NCI-H128 (cell line): ENCODE results near the gene REXO5.
"Not testable (repeated sequence)": the region's sequence is repeated elsewhere in the genome, so short reads cannot be mapped to it uniquely, and the experiment has no call there.

Experiments
- DNase-seq: peaks from one replicate; lab custom pipeline; 2025; ENCODE audit not compliant: unreplicated experiment; lab: John Stamatoyannopoulos, UW

Gene REXO5

DNA sequence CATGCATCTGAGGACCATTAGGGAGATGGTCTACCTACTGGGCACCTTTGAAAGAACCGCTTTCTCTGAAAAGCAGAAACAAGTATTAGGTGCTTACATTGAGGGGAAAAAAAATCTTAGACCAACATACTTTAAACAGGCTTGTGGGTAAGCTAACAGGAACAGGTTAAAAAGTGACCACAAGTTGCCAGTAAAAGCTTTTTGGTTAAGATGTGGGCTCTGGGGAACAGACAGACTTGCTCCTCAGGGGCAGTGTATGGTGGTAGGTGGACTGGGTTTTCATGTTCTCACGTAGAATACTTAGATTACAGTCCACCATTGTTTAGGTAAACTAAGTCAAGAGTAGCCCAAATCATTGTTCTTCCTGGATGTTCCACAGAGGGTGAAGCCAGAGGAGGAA lies 41.2 kb downstream of the REXO5 start:
- no peak for DNase-seq

GRCh38 chr16:20849589-20850390 lies 43.5 kb downstream of the REXO5 start:
- no peak for DNase-seq

DNA sequence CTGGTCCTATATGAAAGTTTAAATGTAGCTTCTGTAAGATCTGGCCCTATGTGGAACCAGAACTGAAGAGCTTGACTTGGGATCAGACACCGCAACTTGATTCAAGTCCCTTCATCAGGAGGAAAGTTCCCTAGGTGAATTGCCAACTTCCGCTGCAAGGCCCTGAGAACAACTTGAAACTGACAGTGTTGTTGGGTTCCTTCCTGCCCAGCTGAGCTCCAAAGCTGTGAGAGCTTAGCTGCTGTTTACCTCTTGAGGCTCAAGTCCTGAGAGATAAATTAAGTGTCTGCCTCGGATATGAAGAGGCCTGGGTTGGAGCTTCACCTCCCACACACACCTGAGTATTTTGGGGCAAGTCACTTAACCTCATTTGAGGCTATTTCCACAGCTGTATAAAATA lies 44.7 kb downstream of the REXO5 start:
- no peak for DNase-seq

DNA sequence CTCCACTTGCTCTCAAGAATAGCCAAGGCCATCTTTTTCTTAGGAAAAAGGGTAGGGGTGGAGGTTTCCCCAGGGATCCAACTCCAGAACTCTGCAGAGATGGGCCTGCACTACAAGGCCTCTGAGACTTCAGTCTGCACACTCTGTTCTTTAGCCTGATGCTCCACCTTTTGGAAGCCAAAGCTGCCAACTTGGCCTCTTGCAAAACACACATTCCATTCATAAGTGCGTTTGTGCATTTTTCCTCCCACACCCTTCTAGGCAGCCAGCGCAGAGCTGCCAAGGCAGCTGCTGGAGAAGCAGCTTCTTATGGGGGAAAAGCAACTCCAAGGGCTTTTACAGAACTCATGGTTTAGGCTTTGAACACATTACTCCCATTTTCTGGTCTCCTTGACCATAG lies 45.3 kb downstream of the REXO5 start:
- no peak for DNase-seq

DNA sequence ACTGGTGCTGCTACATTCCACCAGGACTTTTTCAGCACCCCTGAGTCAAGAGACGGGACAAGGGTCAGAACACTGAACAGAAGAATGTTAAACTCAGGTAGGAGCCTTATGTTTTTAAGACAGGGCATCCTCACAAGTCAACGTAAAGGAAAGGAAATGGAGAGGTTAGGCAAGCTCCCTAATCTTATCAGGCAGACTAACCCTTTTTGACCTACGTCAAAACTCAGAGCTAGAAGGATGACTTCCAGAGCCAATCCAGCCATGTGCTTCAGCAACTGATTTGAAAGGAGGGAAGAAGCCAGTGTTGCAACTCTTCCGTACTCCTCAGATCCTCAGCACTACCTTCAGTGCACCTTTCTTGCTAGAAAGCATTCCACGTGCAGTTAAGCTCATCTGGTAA lies 46.8 kb downstream of the REXO5 start:
- no peak for DNase-seq

- DNase-seq, result no peak
These were observed 47.8 kb downstream of the REXO5 start for GRCh38 chr16:20853981-20854620.

GRCh38 chr16:20854963-20855362 lies 48.6 kb downstream of the REXO5 start:
- DNase-seq, result no peak

DNA sequence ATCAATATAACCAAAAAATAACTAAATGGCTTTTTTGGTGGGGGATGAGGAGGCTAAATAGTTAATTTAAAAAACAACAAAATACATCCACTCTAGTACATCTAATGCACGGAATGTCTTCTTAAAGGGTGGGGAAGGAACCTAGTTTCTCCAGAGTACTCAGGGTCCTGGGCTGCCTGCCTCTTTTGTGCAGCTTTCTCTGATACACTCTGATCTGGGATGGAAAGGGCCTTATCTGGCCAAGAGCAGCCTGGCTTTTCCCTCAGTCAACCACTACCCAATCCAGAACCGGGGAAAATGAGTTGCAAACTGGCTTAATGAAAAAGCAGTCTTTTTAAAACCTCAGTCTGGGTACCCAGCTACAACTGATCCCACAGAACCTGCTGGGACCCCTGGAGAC lies 51.0 kb downstream of the REXO5 start:
- no peak for DNase-seq

GRCh38 chr16:20859229-20859628 lies 52.9 kb downstream of the REXO5 start:
- no peak for DNase-seq

DNA sequence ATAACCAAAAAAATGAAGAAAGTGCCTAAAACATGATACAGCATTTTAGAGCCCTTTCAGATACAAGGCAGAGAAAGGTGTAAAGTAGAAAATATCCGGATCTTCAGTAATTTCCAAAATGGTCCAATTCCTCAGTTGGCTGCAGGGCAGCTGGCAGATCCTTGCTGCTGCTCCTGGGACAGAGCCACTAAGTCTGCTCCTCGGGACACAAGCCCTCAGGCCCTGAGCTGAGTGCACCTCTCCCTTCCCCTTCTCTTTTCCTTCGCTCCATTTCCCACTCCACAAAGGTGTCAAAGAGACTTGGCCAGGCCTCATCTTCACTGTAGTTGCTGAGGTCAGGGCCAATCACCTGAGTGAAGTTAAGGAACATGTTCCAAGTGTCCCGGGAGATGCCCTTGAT lies 53.4 kb downstream of the REXO5 start:
- no peak for DNase-seq

DNA sequence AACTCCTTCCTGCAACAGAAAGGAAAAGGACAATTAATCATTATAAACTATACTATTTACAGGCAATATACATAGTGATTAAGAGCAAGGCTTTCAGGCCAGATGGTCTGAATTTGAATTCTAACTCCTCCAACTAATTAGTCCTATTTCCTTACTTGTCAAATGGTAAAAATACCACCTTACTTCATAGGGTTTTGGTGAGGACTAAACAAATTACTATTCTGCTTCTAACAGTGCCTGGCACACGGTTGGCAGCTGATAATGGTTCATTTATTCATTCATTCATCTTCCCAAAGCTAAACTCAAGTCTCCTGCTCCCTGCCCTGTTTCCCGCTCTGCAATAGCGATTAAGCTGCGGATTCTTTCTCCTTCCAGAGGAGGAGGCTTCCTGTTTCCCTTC lies 54.0 kb downstream of the REXO5 start:
- DNase-seq, result no peak

- DNase-seq, result not testable (repeated sequence)
These were observed 54.7 kb downstream of the REXO5 start for GRCh38 chr16:20860995-20861394.

DNA sequence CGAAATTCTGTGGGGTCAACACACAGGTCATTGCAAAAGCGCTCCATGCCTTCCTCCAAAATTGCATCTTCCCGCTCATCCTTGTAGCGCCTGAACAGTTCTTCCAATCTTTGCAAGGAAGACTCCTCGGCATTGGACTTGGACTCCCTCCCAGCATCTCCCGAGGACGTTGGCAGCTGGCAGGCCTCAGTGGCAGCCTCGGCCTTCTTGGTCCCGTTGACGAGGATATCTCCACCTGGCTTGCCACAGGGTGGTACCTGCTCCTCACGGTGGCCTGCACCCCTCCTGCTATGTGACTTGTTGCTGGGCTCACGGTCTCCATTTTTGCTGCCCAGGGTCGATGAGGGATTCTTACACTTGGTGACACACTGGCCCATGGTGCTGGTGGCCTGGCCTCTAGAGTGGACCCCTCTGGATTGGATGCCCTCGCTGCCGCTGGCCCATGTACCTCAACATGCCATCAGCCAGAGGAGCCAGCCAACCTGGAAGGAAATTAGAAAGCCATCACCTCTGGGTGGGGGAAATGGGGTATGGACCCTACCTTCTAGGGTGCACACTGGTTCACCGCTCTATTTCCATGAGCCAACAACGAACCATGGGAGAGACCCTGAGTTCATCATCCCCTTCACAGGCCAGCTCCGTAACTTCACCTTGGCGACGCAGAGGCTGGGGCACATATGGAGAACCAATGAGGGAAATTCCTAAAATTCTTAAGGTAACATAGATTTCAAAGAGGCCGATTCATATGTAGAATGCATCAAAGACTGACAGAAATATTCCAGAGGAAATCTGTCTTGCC lies 56.0 kb downstream of the REXO5 start:
- no peak for DNase-seq

GRCh38 chr16:20864376-20864775 lies 58.0 kb downstream of the REXO5 start:
- not testable (repeated sequence) for DNase-seq

DNA sequence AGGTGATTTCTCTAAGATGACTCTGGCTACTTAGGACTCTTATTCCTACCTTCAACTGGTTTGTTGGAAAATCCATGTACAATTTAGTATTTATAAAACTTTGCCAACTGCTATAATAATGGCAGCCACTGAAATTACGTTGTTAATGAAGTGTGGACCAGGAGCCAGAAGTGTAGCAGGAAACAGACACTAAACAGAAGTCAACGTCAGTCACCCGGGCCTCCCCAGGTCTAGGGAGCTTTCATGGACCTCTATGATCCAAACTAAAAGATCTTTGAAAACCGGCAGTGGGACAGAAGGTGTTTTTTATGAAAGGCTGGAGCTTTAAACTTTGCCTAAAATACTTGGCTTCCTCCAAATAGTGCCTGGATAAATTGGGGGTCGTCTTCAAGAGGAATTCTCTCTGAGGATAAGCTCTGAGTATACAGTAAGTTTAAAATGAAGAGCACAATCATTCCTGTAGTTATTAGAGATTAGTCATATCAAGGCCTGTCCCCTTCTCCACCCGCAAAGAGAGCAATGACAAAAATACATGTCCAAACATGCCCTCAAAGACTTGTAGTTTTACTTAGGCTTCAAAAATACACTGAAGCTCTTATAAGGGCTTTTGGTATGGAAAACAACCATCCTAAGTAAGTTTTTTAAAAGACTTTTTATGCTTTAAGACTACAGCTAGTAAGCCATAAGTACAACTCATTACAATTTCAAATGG lies 59.2 kb downstream of the REXO5 start:
- no peak for DNase-seq

- no peak for DNase-seq
These were observed 59.9 kb downstream of the REXO5 start for GRCh38 chr16:20866145-20866772.

DNA sequence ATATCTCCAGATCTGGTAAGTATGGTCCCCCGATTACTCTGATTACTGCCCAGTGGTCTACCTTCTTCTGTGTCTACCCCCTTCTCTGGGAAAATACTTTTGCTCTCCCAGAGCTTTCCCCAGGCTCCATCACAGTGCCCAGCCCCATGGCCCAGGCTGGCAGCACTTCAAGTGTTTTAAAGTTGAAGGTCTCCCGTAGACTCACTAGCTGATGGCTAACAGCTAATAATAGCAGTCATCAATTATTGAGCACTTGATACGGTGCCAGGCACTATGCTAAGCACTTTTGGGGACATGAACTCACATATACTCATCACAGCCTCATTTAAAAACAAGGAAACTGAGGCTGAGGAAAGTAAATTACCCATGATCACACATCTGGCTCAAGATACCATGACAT lies 60.5 kb downstream of the REXO5 start:
- no peak for DNase-seq

DNA sequence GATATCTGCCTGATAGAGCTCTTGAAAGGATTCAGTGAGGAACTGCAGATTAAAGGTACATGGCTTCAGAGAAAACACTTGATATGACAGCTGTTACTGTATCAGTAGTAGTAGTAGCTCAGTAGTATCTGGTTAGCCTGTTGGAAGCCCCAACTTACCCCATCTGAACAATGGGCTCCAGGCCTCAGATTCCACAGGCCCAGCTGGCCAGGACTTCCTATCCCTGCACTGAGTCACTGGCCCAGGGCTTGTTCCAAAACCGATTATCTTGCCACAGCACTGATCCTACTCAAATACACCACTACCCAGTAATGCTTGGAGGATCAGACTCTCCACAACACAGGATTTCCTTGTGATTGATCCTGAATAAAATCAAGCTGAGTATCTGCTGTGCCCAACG lies 61.3 kb downstream of the REXO5 start:
- DNase-seq, result no peak

DNA sequence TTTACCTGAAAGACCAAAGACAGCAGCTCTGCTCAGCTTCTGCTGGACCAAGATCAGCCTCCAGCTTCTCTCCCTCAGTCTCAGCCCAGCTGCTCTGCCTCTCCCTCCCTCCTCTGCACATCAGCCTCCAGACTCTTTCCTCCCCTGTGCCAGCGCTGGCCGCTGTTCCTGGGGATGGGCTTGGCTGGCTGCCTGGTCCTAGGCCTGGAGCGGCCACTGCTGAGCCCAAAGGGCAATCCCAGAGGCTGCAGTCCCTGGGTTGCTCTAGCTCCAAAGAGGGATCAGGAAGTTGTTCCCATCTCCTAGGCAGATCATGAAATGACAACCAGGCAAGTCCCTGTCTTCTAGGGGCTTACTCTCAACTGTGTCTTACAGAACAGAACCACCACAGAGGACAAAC lies 62.6 kb downstream of the REXO5 start:
- DNase-seq, result no peak

GRCh38 chr16:20870122-20870820 lies 63.9 kb downstream of the REXO5 start:
- DNase-seq, result no peak
